ENCODE results near the gene CCDC40. TPM values are rescaled to one million over a fixed set of nuclear protein-coding genes. Genes with fewer than 3 reads are reported as not detected.

CCDC40 gene
- total and polyA plus RNA-seq, 2 donors (not counting 1 experiment from before 2014, with no cell fraction given): 0.63 to 3.2 TPM

- Histone ChIP-seq H3K4me3 (ENCODE audit: control extremely low read depth in 1 of 5, extremely low read depth in 1 of 5, insufficient read depth in 1 of 5, low read depth in 2 of 5, low read length in 4 of 5) (no peak overlapping the region), H3K36me3 (replicated peaks in 1 of 2; ENCODE audit: control extremely low read depth in 1 of 2, control insufficient read depth in 1 of 2, extremely low read depth in 1 of 2, insufficient read depth in 2 of 2, low read length in 1 of 2) (no peaks in the 10 kb centered on the region), H2AFZ (ENCODE audit: insufficient read depth, low read depth, low read length, poor library complexity, severe bottlenecking) (no peak overlapping the region), H3K27me3 (replicated peaks in 1 of 4; ENCODE audit: control extremely low read depth in 1 of 4, control insufficient read depth in 3 of 4, insufficient read depth in 4 of 4, low read length in 3 of 4) (peaks cover 0 to 8% (median 0%) of the 10 kb centered on the region in 4 experiments), H3K9ac (ENCODE audit: low read length) (no peak overlapping the region), H4K20me1 (ENCODE audit: control insufficient read depth, insufficient read depth, low read length, poor library complexity, severe bottlenecking) (no peaks in the 10 kb centered on the region), H3K4me2 (replicated peaks; ENCODE audit: low read depth, low read length, poor library complexity, severe bottlenecking) (no peak overlapping the region), H3K79me2 (ENCODE audit: control insufficient read depth, insufficient read depth, low read length) (peaks cover 9% of the 10 kb centered on the region), H3K27ac (ENCODE audit: low read length in 2 of 2) (no peak overlapping the region), H3K9me3 (ENCODE audit: control extremely low read depth in 1 of 3, control insufficient read depth in 2 of 3, insufficient read depth in 1 of 3, low read length in 2 of 3) (no peaks in the 10 kb centered on the region), H3K4me1 (ENCODE audit: control insufficient read depth in 2 of 2, insufficient read depth in 2 of 2, low read length in 2 of 2) (peaks cover 8 to 10% of the 10 kb centered on the region in 2 donors)
- TF ChIP-seq EZH2 (IDR thresholded peaks at IDR 0.05; ENCODE audit: borderline replicate concordance, insufficient read depth, low read depth, low read length, poor library complexity, severe bottlenecking) (no peak), CTCF (IDR thresholded peaks at IDR 0.05) (no peak)
- ChIA-PET POLR2A (no interaction called here), CTCF (no interaction called here)
- intact Hi-C loops (cut with micrococcal nuclease): no loop called here
- 93% methylated on average over 23 of the region's 25 CpGs for WGBS (ENCODE audit: insufficient coverage)
- Mint-ChIP-seq H3K4me1 (peaks cover 5% of the 10 kb centered on the region), H3K4me3 (no peak overlapping the region), H3K27ac (no peak overlapping the region), H3K27me3 (no peaks in the 10 kb centered on the region), H3K9me3 (ENCODE audit: insufficient read depth) (no peaks in the 10 kb centered on the region)
- no peak for DNase-seq
- no peak for ATAC-seq (ENCODE audit: low read depth)
Measured at GRCh38 chr17:80030730-80031410, 5.6 kb upstream of the CCDC40 start.

GRCh38 chr17:80031691-80032430 is 4.6 kb upstream of the CCDC40 start:
- ATAC-seq (ENCODE audit: low read depth): no peak

More at GRCh38 chr17:80031691-80032430, 4.6 kb upstream of the CCDC40 start:
- Histone ChIP-seq H3K4me2 (replicated peaks; ENCODE audit: low read depth, low read length, poor library complexity, severe bottlenecking) (no peak overlapping the region), H3K36me3 (replicated peaks in 1 of 2; ENCODE audit: control extremely low read depth in 1 of 2, control insufficient read depth in 1 of 2, extremely low read depth in 1 of 2, insufficient read depth in 2 of 2, low read length in 1 of 2) (no peaks in the 10 kb centered on the region), H2AFZ (ENCODE audit: insufficient read depth, low read depth, low read length, poor library complexity, severe bottlenecking) (no peak overlapping the region), H3K9ac (ENCODE audit: low read length) (no peak overlapping the region), H3K4me1 (ENCODE audit: control insufficient read depth in 2 of 2, insufficient read depth in 2 of 2, low read length in 2 of 2) (peaks cover 10 to 18% of the 10 kb centered on the region in 2 donors), H4K20me1 (ENCODE audit: control insufficient read depth, insufficient read depth, low read length, poor library complexity, severe bottlenecking) (no peaks in the 10 kb centered on the region), H3K4me3 (ENCODE audit: control extremely low read depth in 1 of 5, extremely low read depth in 1 of 5, insufficient read depth in 1 of 5, low read depth in 2 of 5, low read length in 4 of 5) (no peak overlapping the region), H3K27me3 (replicated peaks in 1 of 4; ENCODE audit: control extremely low read depth in 1 of 4, control insufficient read depth in 3 of 4, insufficient read depth in 4 of 4, low read length in 3 of 4) (peaks cover 0 to 10% (median 0%) of the 10 kb centered on the region in 4 experiments), H3K9me3 (ENCODE audit: control extremely low read depth in 1 of 3, control insufficient read depth in 2 of 3, insufficient read depth in 1 of 3, low read length in 2 of 3) (peaks cover 0 to 2% (median 0%) of the 10 kb centered on the region in 3 donors), H3K27ac (ENCODE audit: low read length in 2 of 2) (no peak overlapping the region), H3K79me2 (ENCODE audit: control insufficient read depth, insufficient read depth, low read length) (peaks cover 9% of the 10 kb centered on the region)
- DNase-seq: no peak
- intact Hi-C loops (cut with micrococcal nuclease): no loop called here
- CTCF ChIA-PET: no interaction called here
- Mint-ChIP-seq H3K4me3 (no peak overlapping the region), H3K27ac (no peak overlapping the region), H3K9me3 (ENCODE audit: insufficient read depth) (no peaks in the 10 kb centered on the region), H3K4me1 (peaks cover 8% of the 10 kb centered on the region), H3K27me3 (no peaks in the 10 kb centered on the region)
- 93% methylated on average over 7 of the region's 12 CpGs for WGBS (ENCODE audit: insufficient coverage)
- TF ChIP-seq CTCF (IDR thresholded peaks at IDR 0.05) (no peak), EZH2 (IDR thresholded peaks at IDR 0.05; ENCODE audit: borderline replicate concordance, insufficient read depth, low read depth, low read length, poor library complexity, severe bottlenecking) (no peak)
- POLR2A ChIA-PET: no interaction called here

All from B cell (primary cell).